HG02763 (cell line): ENCODE measurements around the gene RALGAPA1.
A peak's percentile ranks its signal among the peaks of the same experiment; 100 is the strongest.
"Not testable (repeated sequence)": the region's sequence is repeated elsewhere in the genome, so short reads cannot be mapped to it uniquely, and the experiment has no call there.

Experiments used
- ATAC-seq: cut with Tn5 transposase; IDR thresholded peaks from one replicate; pipeline ENCODE4 v1.9.1; 2021; ENCODE audit warnings: mild to moderate bottlenecking, moderate library complexity; ENCODE audit not compliant: unreplicated experiment

The RALGAPA1 gene

DNA sequence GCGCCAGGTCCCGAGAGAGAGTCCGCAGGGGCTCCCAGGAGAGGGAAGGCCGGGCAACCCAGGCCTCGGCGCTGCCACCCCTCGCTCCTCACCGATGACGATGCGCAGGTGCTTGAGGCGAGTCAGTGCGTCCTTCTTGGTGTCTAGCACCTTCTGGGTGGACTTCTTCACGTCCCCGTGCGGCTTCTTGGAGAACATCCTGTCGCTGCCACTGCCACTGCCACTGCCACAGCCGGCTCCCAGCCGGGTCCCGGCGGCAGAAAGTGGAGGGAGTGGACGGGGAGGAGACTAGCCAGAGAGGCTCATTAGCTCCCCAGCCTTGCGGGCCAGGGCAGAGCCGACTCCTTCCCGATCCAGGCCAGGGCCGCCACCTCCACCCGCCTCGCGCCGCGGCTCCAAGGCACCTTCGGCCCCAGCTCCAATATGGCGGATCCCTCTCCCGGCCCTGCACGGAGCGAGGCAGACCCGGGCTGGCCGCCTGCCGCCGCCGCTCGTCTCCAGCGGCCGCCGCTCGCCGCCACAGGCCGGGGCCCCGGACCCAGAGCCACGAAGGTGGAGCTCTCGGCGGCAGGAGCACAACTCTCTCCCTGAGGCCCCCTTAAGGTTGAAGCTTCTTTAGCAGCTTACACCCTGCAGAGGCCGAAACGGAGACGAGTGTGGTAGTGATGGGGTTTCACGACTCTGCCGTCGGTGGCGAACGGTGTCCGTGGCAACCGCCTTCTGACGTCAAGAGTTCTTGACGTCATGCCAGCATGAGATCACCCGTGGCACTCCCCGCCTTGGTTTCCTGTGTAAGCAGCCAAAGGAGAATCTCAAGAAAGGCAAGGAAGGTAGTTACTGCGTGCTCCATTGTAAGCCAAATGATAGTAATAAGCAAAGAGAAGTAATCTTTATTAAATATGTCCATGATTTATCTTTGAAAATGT is at the start of gene RALGAPA1:
TSS of gene RALGAPA1 (minus strand) at position 658 of the 926 bp plus-strand sequence. CDS start at position 198, 460 bp downstream.
- peak; percentile 94 for ATAC-seq

DNA sequence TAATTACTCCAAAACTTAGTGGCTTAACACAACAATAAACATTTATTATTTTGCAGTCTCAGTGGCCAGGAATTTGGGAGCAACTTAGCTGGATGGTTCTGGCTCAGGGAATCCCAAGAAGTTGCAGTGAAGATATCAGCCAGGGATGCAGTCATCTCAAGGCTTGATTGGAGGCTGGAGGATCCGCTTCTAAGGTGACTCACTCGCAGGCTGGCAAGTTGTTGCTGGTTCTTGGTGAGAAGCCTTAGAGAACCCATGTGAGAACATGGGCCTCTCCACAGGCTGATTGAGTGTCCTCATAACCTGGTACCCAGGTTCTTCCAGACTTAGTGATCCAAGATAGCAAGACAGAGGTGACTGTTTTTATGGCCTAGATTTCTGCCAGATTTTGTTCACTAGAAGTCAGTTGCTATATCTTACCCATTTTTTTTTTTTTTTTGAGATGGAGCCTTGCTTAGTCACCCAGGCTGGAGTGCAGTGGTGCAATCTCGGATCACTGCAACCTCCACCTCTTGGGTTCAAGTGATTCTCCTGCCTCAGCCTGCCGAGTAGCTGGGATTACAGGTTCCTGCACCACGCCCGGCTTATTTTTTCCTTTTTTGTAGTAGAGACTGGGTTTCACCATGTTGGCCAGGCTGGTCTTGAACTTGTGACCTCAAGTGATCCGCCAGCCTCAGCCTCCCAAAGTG is 49.6 kb upstream of the RALGAPA1 start:
- ATAC-seq = no peak

DNA sequence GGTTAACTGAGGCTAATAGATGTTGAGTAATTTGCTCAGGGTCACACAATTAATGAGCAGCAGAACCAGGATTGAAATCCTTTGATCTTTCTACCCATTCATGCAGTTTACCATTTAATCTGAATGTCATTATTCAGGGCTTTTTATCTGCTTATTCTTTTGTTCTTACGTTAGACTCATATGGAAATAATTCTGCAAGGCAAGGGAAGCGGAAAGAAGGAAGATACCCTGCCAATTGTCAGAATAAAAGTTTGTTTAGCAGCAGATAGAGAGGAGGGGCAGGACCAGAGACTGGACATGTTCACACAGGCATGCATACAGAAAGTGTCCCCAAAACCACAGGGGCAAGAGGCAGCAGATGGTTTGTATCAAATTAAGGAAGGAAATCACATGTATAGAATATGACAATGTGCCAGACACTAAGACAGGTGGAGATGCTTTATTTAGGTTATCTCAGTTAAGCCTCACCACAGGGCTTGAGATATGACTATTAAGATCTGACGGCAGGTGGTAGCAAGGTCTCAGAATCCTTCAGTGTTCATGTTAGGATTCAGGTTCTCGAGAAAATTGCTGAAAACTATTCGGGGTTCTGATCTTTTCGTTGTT is 46.9 kb upstream of the RALGAPA1 start:
- ATAC-seq = peak; percentile 96

DNA sequence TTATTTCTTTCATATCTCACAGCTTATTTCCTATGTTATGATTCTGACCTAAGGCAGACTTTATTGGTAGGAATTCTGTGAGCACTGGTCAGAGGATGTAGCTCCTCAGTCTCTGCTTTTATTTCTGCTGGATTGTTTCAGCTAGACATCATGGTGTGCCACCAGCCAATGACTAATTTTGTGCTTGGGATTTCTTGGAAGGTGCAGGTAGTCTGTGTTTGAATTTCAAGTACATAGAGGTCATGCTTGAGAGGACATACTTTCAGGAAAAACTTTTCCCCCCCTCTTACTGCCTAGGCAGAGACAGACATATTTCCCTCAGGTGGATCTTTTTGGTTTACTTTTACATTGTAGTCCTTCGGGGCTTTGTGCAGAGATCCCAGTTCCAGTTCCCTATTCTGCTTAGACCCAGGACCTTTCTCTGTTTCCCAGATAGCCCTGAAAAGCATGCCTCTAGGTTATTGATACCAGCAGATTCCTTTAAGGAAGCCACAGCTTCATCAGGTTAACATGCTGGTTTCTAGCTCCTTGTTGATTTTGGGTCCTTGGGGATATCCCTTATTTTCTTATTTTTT is 45.7 kb upstream of the RALGAPA1 start:
- ATAC-seq = no peak

DNA sequence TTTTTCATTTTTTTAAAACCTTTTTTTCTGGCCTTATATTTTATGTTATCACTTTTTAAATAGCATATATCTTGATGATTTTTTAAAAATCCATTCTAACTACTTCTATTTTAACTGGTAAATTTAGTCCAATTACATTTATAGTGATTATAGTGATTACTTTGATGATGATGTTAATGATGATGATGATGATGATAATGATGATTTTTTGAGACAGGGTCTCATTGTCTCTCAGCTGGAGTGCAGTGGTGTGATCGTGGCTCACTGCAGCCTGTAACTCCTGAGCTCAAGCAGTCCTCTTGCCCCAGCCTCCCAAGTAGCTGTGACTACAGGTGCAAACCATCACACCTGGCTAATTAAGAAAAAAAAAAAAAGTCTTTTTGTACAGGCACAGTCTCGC is 44.1 kb upstream of the RALGAPA1 start:
- no peak for ATAC-seq

DNA sequence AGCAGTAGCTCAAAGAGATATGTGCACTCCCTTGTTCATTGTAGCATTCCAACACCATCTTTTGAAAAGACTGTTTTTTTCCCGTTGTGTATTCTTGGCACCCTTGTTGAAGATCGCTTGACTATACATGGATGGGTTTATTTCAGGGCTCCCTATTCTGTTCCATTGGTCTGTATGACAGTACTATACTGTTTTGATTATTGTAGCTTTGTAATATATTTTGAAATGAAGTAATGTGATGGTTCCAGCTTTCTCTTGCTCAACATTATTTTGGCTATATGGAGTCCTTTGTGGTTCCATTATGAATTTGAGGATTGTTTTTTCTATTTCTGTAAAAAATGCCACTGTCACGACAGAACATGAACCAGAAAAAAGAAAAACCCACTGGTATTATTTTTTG is 42.7 kb upstream of the RALGAPA1 start:
- no peak for ATAC-seq

DNA sequence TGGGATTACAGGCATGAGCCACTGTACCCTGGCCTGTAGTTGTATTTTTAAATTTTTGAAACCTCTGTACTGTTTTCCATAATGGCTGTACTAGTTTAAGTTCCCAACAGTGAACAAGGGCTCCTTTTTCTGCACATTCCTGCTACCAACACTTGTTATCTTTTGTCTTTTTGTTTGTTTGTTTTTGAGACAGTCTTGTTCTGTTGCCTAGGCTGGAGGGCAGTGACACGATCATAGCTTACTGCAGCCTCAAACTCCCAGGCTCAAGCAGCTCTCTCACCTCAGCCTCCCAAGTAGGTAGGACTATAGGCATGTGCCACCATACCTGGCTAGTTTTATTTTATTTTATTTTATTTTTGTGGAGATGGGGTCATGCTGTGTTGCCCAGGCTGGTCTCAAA is 40.0 kb upstream of the RALGAPA1 start:
- no peak for ATAC-seq

DNA sequence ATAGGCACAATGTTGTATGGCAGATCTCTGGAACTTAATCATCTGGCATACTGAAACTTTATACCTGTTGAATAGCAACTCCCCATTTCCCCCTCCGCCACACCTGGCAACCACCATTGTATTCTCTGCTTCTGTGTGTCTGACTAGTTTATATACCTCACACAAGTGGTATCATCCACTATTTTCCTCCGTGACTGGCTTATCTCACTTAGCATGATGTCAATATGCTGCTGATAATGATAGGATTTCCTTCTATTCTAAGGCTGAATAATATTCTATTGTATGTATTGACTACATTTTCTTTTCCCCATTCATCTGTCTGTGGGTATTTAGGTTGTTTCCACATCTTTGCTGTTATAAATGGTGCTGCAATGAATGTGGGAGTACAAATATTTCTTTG is 38.5 kb upstream of the RALGAPA1 start:
- ATAC-seq = no peak

DNA sequence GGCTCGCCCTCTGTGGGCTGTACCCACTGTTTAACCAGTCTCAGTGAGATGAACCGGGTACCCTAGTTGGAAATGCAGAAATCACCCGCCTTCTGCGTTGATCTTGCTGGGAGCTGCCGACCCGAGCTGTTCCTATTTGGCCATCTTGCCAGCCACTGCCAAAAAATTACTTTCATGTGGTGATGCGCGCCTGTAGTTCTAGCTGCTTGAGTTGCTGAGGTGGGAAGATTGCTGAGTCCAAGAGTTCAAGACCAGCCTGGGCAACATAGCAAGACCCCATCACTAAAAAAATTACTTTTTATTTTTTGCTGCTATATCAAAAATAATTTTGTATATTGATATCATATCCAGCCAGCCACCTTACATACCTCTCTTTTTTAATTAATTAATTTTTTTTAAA is 35.4 kb upstream of the RALGAPA1 start:
- ATAC-seq = no peak

DNA sequence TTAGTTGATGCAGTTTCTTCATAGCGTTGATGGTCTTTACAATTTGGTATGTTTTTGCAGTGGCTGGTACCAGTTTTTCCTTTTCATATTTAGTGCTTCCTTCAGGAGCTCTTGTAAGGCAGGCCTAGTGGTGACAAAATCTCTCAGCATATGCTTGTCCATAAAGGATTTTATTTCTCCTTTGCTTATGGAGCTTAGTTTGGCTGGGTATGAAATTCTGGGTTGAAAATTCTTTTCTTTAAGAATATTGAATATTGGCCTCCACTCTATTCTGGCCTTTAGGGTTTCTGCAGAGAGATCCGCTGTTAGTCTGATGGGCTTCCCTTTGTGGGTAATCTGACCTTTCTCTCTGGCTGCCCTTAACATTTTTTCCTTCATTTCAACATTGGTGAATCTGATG is 33.1 kb upstream of the RALGAPA1 start:
- ATAC-seq = not testable (repeated sequence)

DNA sequence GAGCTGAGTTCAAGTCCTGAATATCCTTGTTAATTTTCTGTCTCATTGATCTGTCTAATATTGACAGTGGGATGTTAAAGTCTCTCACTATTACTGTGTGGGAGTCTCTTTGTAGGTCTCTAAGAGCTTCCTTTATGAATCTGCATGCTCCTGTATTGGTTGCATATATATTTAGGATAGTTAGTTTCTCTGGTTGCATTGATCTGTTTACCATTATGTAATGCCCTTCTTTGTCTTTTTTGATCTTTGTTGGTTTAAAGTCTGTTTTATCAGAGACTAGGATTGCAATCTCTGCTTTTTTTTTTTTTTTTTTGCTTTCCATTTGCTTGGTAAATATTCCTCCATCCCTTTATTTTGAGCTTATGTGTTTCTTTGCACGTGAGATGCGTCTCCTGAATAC is 32.6 kb upstream of the RALGAPA1 start:
- ATAC-seq = not testable (repeated sequence)

DNA sequence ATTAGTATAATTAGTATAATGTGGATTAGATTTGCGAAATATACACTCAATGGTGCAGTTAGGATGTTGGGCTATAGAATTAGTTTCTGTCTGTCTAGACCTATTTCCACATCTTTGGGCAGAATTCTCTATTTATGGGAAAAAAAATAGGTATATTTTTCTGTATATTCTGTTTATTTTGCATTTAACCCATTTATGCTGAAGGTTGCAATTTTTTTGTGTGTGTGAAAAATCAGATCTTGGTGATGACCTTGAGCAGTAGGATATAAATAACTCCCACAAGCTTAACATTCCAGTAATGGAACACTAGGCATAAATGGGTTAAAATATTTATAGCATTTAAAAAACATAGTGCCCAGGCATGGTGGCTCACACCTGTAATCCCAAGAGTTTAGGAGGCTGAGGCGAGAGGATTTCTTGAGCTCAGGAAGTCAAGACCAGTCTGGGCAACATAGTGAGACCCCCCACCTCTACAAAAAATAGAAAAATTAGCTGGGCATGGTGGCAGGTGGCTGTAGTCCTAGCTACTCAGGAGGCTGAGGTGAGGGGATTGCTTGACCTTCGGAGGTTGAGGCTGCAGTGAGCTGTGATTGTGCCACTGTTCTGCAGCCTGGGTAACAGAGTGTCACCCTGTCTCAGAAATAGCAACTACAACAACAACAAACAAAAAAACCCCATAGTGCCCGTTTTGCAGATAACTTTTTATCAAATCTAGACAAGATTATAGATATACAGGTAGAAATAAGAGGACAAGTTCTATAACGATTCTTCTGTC is 26.3 kb upstream of the RALGAPA1 start:
- no peak for ATAC-seq

DNA sequence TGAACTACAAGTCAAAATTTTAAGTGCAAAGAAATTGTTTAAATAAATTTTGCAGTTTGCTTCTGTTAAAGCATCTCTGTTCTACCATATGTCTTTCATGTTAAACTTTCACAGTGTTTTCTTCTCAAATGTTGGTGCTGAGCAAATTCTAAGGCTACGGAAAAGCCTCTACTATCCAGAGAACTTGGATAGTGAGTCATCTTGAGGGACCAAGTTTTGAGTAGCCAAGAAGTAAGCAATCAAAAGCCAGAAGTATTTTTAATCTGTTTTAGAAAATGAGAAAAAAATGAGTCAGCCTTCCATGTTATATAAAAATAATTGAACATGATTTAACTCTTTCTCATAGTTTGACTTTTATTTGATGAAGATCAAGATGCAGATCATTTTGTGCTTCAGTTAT is 20.4 kb upstream of the RALGAPA1 start:
- no peak for ATAC-seq

DNA sequence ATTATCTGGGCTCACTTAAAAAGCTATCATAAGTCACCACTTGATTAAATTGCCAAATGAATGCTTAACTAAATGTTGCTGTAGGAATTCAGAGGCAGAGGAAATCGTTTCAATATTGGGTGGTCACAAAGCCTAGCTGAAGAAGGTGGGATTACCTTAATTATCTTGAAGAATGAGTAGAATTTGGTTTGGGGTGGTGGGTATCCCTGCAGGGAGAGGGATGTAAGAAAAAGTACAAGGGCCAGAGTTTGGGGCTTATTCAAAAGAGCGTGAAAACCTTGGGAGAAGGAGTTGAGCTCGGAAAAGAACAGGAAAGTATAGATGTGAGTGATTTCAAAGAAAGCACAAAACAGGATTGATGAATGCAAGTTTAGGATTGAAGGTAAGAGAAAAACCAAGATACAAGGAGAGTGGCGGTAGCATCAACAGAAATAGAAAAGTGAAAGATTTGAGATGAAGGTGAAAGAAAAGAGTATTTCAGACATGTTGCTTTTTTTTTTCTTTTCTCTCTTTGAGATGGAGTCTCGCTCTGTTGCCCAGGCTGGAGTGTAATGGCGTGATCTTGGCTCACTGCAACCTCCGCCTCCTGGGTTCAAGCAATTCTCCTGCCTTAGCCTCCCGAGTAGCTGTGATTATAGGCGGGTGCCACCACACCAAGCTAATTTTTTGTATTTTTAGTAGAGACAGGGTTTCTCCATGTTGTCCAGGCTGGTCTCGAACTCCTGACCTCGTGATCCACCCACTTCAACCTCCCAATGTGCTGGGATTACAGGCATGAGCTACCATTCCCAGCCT is 18.8 kb upstream of the RALGAPA1 start:
- no peak for ATAC-seq

DNA sequence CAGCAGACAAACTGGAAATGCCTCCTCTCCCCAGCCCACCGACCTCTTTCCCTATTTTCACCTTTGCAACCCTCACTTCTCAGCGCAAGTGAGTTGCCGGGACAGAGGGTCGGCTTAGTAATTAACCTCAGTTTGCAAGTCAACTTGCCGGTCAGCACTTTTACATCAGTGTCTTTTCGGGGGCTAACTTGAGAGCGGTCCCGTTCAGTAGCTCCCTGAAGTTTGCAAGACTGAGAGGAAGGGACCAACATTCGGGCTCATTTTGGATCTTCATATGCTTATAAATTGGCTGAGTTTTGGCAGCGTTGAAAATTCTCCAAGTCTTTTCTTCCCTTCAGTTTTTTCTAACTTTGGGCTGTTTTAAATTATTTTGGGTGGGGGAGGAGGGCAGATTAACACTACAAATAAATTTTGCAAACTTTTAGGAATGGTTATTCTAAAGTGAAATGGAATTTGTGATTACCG is 17.9 kb upstream of the RALGAPA1 start:
- ATAC-seq = no peak

DNA sequence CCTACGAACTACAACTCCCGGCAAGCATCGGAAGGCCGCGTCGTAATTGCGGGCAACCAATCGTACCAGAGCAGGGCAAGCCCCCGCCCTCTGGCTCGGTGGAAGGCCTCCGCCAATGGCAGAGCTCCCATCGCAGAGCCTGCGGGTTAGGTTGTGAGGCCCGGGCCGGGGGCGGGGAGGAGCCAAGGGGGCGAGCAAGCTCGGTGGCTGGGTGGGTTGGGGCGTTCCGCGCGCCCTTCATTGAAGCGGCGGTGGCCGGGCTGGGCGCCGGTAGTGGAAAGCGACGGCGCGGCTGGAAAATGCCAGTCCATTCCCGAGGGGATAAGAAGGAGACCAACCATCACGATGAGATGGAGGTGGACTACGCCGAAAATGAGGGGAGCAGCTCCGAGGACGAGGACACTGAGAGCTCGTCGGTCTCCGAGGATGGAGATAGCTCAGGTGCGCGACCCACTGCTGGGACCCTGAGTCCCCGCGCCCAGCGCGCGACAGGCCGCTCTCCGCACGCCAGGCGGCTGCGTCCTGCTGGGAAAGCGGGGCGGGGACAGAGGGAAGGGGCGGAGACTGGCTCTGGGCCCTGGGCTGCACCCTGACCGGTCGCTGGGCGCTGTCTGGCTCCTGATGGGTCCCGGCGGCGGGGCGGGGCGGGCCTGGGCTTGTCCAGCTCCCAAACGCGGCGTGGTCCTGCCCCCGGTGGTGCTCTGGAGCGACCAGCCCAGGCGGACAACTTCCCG is 17.3 kb upstream of the RALGAPA1 start, which contains the start of gene BRMS1L:
TSS of gene BRMS1L (plus strand) at position 121 of the 734 bp plus-strand sequence. CDS start at position 300, 179 bp downstream.
- ATAC-seq = peak; percentile 95

DNA sequence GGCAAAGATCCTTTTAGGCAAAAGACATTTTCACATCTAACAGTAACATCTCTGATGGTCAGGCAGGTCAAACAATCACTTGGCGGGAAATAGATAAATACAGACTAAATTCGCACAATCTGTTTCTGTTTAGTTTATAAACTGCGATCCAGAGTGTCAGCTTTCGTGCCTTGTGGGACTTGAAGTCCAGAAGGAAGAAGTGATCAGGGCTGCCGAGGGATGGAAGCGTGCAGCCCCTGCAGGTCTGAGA is 16.8 kb upstream of the RALGAPA1 start:
- ATAC-seq = no peak

DNA sequence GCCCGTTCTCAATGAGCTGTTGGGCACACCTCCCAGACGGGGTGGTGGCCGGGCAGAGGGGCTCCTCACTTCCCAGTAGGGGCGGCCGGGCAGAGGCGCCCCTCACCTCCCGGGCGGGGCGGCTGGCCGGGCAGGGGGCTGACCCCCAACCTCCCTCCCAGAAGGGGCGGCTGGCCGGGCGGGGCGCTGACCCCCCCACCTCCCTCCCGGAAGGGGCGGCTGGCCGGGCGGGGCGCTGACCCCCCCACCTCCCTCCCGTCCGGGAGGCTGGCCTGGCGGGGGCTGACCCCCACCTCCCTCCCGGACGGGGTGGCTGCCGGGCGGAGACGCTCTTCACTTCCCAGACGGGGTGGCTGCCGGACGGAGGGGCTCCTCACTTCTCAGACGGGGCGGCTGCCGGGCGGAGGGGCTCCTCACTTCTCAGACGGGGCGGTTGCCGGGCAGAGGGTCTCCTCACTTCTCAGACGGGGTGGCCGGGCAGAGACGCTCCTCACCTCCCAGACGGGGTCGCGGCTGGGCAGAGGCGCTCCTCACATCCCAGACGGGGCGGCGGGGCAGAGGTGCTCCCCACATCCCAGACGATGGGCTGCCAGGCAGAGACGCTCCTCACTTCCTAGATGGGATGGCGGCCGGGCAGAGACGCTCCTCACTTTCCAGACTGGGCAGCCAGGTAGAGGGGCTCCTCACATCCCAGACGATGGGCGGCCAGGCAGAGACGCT is 15.5 kb upstream of the RALGAPA1 start:
- ATAC-seq = not testable (repeated sequence)
